ENCODE data around the gene UQCC5.

The UQCC5 gene

DNA sequence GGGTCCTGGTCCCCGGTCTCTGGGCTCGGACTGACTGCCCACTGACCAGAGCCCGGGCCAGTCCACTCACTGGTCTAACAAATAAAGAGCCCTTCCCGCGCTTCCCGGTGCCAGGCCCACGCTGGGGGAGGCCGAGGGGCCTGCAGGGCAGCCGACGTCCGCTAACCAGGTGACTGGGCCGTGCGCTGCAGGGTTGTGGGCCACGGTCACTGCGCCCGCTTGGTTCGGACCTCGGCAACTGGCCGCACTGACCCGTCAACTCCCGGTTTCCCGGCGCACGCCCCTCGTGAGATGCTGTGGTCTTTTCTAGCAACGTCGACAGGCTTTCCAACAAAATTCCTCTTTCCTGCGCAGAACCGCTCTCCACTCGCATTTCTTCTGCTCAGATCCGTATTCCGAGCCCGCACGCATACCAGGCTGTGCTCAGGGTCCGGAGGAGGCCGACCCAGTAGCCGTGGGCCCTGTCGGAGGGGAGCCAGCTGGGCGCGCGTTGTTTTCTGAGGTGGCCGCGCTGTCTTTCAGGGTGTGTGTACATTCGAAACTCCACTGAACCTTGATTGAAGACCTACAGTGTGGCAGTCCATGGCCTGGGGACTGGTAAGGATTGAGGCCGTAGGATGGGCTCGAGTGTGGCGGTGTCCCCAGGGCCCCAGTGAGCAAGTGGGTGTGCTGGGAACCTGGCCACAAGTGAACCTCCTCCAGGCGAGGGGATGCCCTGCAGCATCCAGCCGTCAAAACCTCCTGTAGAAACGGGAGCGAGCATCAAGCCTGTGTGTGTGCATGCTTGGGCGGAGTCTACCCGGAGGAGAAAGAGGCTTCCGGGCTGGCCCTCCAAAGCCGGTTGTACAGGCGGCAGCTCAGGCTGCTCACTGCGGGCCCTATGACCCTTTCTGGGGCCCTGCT lies 1.9 kb upstream of the UQCC5 start:
- no peak for DNase-seq (ENCODE audit: low read depth in 2 of 2)

DNA sequence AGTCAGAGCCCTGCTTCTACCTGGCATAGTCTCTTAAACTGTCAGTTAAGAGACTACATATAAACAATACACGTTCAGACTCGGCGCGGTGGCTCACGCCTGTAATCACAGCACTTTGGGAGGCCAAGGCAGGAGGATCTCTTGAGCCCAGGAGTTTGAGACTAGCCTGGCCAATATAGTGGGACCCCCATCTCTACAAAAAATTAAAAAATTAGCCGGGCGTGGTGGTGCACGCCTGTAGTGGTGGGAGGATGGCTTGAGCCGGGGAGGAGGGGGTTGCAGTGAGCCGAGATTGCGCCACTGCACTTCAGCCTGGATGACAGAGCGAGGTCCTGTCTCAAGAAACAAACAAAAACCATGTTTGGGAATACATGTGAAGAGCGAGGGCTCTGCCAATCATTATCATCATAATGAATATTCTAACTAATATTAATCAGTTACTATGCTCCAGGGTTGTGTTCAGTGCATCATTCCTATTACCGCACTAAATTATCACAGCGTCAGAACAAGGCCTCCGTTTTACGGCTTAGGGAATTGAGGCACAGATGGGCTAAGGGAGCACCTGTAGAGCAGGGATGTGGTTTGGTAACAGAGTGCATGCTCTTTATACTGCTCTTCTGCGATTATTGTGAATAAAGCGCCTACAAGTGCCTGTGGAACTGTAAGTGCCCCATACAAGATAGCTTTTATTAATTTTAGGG lies 844 bp upstream of the UQCC5 start:
- DNase-seq (ENCODE audit: low read depth in 2 of 2): no peak

DNA sequence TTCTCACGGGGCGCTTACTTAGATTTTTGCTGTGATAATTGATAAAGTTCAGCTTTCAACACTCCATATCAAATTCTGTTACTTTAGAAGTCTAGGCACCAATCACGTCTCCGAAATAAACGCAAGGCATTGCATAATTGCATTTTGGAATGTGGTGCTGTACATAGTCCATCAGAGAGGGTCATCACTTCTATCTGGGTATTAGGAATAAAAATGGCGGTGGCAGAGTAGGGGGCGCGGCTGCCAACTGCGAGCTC lies 365 bp upstream of the UQCC5 start:
- DNase-seq (ENCODE audit: low read depth in 2 of 2): no peak

DNA sequence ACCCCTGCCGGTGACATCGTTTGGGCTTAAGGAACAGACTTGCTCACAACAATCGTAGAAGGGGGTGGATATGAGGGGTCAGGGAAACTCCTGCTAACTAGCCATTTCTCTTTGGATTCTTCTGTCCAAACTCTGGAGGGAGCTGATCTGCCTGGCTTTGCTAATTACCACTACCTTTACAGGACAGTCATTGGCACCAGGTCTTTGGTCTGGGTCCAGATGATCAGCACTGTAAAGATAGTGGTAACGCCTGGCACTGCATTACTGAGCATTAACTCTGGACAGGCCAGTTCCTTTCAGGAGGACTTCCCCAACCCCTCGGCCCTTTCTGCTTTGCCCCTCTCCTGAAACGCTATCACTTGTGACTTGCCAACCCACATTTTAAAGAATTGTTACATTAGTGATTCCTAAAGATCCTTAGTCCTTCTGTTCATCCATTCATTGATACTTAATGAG lies 788 bp downstream of the UQCC5 start:
- DNase-seq (ENCODE audit: low read depth in 2 of 2): no peak

DNA sequence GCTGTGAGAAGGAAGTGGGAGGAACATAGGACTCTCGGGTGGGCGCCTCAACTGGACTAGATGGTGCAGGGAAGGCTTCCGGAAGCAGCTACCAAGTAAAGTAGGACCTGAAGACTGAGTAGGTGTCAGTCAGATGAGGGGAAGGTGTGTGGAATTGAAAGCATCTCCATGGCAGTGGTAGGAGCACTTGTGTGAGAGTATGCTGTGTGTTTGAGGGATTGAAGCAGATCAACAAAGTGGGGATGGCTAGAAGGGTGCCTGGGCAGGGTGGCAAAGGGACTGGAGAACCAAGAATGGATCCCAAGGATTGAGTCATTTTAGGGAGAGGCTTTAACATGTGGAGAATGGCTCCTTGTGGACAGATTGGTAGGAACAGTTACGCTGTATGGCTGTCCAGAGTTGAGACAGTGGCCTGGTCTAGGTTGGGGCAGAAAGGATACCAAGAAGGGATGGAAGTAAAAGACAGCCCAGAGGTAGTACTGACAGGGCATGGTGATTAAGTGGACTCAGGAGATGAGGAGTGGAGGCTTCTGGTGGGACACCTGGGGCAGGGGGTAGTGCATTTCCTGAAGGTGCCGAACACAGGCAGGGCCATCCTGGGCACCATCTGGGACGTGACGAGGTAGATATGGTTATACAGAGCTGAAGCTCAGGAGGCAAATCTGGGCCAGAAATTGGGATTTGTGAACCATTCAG lies 1.5 kb downstream of the UQCC5 start:
- no peak for DNase-seq (ENCODE audit: low read depth in 2 of 2)

DNA sequence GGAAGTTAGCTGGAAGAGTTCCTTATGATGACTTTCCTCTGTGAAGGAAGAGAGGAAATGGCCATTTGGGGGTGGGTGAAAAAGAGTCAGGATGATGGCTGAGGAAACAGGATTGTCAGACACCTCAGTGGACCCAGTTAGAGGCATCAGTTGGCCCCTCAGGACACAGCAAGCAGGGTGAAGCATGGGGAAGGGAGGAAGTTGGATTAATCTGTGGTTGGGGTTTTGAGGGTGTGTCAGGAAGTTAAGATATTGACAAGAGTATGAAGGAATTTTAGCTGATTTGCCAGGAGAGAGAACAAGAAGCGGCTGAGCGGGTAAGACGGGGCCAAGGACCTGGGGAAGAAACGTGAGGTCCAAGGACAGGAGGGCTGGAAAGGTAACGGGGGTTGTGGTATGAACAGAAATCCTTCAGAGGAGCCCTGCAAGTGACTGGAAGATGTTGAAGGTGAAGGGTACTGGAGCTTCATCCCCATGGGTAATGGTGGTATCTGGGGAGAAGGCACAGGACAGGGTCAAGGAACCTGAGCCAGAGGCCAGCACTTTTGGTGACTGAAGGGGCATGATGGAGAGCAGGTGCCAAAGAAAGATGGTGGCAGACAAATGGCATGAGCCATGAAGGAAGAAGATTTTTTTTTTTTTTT lies 2.7 kb downstream of the UQCC5 start:
- DNase-seq (ENCODE audit: low read depth in 2 of 2): no peak

DNA sequence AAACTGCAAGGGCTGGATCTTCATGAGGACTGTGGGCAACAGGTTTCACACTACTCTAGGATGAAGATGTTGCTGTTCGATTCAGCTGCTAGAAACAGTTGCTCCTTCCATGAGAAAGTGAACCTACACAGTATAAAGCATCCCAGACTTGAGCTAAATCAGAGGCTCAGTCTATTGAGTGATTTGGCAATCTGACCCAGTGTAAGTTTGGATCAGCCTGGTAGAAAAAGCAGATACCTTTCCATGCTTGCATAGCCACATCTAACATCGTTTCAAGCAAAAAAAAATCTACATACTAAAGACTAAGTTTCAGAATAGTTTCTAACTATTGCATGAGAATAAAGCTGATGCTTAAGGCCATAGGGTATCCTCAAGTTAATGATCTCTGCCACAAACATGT lies 4.6 kb downstream of the UQCC5 start:
- DNase-seq (ENCODE audit: low read depth in 2 of 2): no peak

DNA sequence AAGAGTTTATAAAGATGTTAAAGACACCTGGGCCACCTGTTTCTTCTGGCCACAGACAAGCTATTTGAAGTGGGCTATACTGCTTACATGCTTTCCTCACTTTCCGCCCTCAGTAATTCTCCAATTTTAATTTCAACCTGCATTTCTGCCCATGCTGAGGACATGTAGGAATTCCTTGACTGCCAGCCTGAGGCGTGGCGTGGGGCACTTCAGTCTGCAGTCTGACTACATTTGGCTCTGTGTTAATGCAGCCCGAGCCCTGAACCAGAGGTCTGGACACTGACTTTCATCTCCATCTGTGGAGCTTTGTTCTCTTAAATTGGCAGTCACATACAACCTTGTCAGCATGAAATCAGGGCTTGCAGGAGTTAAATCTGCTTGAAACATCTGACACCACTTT lies 8.5 kb downstream of the UQCC5 start:
- no peak for DNase-seq (ENCODE audit: low read depth in 2 of 2)

DNA sequence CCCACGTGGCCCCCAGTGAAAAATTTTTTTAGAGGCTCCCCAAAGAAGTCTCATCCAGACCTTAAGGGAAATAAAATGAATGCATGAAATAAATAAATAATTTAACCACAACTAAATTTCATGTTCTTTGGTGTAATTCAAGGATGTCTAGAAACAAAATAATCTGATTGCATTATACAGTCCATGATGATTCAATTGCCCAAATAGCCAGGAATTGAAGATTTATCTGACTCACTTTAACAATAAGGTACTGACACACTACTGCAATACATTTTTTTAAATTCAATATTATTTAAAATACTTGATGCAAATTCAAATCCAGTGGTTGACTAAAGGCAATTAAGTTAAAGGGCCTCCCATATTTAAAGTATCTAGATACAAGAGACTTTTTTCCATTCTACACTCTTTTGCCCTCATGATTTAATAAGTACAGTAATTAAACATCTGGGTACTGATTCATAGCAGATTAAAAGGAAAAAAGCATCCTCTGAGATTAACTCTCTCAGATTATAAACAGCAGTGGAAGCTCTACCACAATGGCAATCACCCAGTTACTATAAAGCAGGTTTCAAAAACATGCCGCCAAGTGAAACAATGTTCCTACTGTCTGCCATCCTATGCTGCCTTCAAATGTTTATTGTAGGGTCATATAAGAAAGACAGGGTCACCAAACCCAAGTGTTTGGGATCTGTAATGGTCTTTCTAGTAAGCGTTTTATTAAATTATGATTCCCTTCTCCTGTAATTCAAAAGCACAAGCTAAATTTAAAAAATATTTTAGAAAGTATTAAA lies 9.9 kb downstream of the UQCC5 start:
- DNase-seq (ENCODE audit: low read depth in 2 of 2): no peak

DNA sequence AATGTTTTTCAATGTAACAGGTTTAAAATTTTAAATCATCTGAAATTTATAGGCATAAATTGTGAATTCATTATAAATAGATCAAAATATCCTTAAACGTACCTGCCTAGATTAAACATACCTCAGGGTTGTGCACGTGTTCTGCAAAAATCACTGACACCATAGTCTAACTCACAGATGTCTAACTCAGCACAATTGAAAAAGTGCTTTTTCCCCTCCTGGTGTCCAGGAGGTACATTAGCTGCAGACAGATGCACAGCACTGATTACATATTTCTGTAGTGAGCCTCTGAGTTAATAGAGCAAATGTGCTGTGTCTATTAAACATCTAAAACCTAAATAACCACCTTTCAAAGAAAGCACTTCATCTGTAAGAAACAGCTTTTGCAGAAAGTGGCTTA lies 10.7 kb downstream of the UQCC5 start:
- DNase-seq (ENCODE audit: low read depth in 2 of 2): no peak

DNA sequence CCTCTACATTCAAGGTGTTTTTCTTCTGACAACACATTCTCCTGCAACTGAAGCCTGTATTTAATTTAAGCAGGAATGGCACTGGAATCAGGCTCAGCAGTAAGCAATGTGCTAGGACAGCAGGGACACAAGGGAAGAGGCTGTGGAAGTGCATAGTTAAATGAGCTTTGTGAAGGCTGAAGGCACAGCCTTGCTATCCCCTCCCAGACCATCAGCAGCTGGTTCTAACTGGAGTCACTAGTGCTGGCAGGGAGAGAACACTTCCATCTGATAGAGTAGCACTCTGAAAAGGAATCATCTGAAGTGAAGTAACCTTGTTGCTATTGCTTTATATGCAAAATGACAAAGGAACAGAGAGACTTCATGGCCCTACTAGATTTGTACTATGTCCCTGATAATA lies 14.7 kb downstream of the UQCC5 start:
- no peak for DNase-seq (ENCODE audit: low read depth in 2 of 2)

DNA sequence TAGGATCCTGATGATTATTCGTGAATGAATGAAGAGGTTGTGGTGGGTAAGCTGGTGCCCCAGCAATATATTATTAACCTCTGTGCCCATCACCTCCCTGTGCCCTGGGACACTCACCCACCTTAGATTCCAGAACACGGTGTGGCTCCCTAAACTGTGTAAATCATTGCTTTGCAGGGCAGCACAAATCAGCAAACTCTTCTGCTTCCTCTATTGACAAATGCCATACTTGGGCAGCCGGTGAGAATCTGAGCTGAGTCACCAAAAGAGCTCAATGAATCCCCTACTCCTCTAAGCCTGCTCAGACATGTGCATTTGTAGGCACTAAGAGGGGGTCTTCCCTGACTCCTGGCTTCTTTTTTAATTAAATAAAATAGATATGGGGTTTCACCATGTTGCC lies 15.7 kb downstream of the UQCC5 start:
- DNase-seq (ENCODE audit: low read depth in 2 of 2): no peak

DNA sequence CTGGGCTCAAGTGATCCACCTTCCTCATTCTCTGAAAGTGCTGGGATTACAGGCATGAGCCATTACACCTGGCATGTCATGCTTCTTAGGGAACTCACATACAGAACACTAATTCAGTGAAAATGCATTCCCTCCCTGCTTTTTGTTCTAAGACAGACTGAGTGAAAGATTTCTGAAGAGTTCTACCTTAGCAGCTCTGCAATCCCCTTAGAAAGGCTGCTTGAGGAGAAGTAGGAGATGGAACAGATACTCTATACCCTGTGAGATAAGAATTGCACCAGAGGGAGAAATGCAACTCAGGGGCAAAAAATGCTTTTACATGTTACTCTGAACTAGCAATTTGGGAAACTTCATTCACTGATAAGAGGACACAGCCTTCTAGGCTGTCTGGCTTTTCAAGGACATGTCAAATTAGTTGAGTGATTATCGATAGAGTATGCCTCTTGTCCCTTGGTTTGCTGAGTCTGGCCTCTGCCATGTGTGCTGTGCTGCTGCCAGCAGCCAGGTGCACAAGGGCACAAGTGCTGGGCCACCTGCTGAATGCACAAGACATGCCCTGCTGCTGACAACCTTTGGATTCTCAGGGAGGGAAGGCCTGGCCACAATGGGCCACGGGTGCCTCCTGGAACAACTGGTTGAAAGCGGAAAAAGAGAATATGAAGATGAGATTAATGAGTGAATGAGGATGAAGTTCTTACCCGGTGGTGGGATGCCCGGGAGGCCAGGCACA lies 17.8 kb downstream of the UQCC5 start:
- DNase-seq (ENCODE audit: low read depth in 2 of 2): no peak

DNA sequence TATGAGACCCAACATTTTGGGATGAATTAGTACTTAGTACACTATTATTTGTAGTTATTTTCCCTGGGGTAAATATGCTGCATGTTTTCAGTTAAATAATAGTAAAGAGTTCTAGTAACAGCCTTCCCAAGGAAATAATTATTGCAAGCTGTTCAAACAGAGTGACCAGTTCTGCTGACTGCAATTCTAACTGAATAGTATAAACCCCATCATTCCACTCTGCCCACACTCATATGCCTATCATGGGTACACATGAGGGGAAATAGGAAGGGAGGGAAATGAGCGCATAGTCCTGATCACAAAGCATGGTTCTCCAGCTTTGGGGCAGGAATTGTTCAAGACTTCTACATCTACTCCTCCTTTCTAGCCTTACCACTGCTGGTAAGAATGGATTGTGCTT lies 18.7 kb downstream of the UQCC5 start:
- DNase-seq (ENCODE audit: low read depth in 2 of 2): no peak

DNA sequence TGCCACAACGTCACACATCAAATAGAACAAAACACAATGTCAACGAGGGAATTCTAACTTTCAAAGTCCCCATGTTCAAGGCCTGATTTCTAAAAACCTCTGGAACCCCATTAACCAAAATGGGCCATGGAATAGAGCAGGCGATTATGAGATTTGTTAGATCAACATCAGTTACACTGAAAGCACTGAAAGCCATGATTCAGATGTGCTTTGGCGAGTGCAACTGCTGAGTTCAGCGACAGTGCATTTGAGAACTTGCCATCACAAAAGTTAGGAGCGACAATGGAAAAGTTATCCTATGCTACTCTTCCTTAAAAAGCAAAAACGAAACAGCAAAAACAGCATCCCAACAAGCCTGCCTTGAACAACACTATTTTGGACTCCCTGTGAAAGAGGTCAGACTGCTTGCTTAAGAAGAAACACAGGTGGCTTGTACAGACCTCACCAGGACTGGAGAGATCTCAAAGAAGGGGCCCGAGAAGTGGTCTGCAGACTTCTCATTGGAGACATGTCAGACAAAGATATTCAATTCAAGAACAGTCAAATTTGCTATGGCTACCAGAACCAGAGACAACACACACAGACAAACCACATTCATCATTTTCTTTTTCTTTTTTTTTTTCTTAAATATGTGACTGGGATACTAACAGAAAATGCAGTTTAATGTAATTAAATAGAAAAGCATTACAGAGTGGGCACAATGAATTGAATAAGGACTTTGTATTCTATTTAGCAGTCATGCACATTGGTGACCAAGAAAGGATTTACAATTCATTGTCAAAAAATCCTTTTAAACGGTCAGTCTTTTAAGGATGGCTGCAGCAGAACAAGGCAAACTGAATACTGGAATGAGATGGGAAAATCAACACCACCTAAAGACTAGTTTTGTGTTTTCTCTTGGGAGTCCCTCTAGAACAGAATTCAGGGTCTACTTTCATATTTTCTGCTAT lies 20.9 kb downstream of the UQCC5 start:
- no peak for DNase-seq (ENCODE audit: low read depth in 2 of 2)

DNA sequence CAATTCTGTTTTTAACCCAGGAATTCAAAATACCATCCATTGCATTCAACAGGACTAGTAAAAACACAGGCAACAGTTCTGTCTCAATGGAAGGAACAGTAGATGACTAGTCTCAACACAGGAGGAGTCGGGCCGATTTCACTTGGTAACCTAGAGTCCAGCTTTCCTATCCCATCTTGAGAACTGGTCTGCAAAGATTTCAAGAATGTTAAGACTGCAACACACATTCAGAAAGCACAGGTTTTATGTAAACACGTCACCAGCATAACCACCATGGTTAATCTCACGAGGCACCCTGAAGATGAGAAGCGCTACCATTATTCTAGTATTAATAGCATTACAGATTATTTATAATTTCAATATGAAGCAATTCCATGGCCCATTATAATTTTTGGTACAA lies 22.0 kb downstream of the UQCC5 start:
- DNase-seq (ENCODE audit: low read depth in 2 of 2): no peak

DNA sequence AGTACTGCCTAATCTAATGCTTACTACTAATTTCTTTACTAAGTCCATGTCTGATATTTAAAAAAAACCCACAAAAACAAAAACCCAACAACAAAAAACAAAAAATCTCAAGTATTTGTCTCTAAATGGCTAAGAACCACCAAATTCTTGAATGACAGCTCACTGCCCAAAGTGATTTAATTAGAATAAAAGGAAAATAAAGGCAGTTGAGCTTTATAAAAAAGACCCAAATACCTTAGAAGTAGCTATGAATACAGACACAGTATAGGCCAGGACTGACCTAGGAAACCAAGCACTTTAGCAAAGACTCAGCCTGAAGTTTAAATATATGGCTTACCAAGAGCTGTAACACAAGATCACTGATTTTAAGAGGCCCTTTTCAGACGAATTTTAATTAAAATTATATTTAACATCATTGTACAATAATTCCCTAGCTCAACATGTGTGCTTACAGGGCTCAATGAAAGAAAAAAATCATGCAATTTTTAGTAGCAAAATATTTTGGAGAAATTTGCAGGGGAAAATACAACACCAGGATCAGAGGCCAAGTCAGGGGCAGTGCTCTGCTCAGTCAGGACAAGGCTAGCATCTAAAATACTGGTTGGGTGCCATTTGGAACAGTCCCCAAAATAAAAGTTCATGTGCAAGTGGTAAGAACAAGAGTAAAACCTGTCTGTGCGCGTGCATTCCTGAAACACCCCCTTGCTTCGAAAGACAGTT lies 24.8 kb downstream of the UQCC5 start:
- no peak for DNase-seq (ENCODE audit: low read depth in 2 of 2)

DNA sequence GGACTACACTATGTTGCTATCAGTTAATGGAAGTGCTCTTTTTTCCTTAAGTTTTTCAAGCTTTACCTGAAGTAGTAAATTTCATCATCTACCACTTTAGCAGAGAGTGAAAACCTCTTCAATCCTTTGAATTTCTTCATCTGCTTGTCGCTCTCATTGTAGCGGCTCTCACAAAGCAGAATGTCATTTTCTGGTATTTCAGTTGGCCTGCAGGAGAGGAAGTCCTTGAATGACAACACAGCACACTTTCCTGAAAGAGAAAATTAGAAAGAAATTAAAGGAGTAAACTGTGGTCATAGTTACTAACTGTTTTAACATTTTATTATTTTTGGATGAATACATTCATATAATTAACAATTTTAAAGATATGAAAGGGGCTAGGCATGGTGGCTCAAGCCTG lies 27.6 kb downstream of the UQCC5 start:
- DNase-seq (ENCODE audit: low read depth in 2 of 2): no peak

DNA sequence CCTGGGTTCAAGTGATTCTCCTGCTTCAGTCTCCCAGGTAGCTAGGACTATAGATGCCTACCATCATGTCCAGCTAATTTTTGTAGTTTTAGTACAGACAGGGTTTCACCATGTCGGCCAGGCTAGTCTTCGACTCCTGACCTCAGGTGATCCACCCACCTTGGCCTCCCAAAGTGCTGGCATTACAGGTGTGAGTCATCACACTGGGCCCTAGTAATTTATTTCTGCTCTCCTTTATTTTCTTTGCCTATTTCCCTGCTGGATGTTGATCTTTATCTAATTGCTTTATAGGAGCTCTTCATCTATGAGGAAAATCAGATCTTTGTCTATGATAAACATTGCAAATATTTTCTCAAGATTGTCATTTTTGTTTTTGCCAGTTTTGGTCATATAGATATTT lies 31.7 kb downstream of the UQCC5 start:
- DNase-seq (ENCODE audit: low read depth in 2 of 2): no peak

All from stimulated activated CD4-positive, alpha-beta T cell treated with anti-CD3 and anti-CD28 coated beads, Interleukin-15, amount 100 ng/mL, for 48 hours (primary cell).